Measurements from ENCODE around the gene RAD51D. TPM values are rescaled to one million over a fixed set of nuclear protein-coding genes. Genes with fewer than 3 reads are reported as not detected.

The RAD51D gene
- total RNA-seq, 1 experiment from 2014 or later = 12.1 TPM

DNA sequence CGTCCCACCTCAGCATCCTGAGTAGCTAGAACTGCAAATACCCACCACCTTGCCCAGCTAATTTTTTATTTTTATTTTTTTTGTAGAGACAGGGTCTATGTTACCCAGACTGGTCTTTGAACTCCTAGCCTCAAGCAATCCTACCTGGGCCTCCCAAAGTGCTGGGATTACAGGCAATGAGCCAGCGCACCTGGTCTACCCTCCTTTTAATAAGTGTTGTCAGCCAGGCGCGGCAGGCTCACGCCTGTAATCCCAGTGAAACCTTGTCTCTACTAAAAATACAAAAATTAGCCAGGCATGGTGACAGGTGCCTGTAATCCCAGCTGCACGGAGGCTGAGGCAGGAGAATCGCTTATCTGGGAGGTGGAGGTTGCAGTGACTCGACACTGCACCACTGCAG is 75.5 kb downstream of the RAD51D start:
- DNase-seq (ENCODE audit: low spot score) = no peak
- CTCF ChIA-PET = no interaction called here
- Histone ChIP-seq H3K4me1 (ENCODE audit: insufficient read depth, low read length, poor library complexity, severe bottlenecking) (no peaks in the 10 kb centered on the region), H3K36me3 (ENCODE audit: insufficient read depth, low read length, poor library complexity, severe bottlenecking) (no peaks in the 10 kb centered on the region), H3K27me3 (replicated peaks; ENCODE audit: insufficient read depth, low read depth, low read length, poor library complexity) (no peaks in the 10 kb centered on the region), H3K4me3 (ENCODE audit: low read depth, low read length, poor library complexity, severe bottlenecking) (no peak overlapping the region), H3K27ac (ENCODE audit: low read depth, low read length, poor library complexity, severe bottlenecking) (no peak overlapping the region), H3K9me3 (ENCODE audit: low read depth, low read length, poor library complexity, severe bottlenecking) (no peaks in the 10 kb centered on the region)
- intact Hi-C loops (cut with micrococcal nuclease; ENCODE audit: unreplicated experiment) = no loop called here
- no peak for TF ChIP-seq EZH2 (IDR thresholded peaks at IDR 0.05; ENCODE audit: borderline replicate concordance, low read depth, low read length, poor library complexity, severe bottlenecking)
- no peak for TF ChIP-seq CTCF (conservative IDR thresholded peaks at IDR 0.05; ENCODE audit: low read depth, low read length)
- BruUV-seq (replicated peaks) = no TSS peak
- POLR2A ChIA-PET (ENCODE audit: low non-redundant PET) = interaction anchor here (0.6 kb wide), 1 partner anchor 54 kb away, joined by 3 read pairs; no protein-coding TSS in a partner anchor

Other genes starting within 250 kb of the RAD51D start
- 0.48 and 0.60 TPM in 2 replicates for gene CCT6B, start 158.4 kb downstream of the RAD51D start, total RNA-seq (2021)
- 9.1 and 10.1 TPM in 2 replicates for gene ZNF830, start 158.3 kb downstream of the RAD51D start, total RNA-seq (2021)
- 23.0 and 29.2 TPM in 2 replicates for gene LIG3, start 139.3 kb downstream of the RAD51D start, total RNA-seq (2021)
- gene RFFL, start 56.2 kb downstream of the RAD51D start, total RNA-seq (2021) = 9.7 and 10.5 TPM in 2 replicates
- not detected in 2 replicates for gene FNDC8, start 1.8 kb upstream of the RAD51D start, total RNA-seq (2021)
- 18.1 and 23.3 TPM in 2 replicates for gene NLE1, start 22.4 kb upstream of the RAD51D start, total RNA-seq (2021)
- gene UNC45B, start 28.0 kb upstream of the RAD51D start, total RNA-seq (2021) = not detected in 2 replicates
- gene SLC35G3, start 74.5 kb upstream of the RAD51D start, total RNA-seq (2021) = not detected in 2 replicates
- gene SLFN5, start 123.2 kb upstream of the RAD51D start, total RNA-seq (2021) = 5.2 and 5.3 TPM in 2 replicates

Measured in A673 (cell line).